KMS-11 (cell line): ENCODE measurements around the gene EEFSEC.

Source experiments
- H2AFZ ChIP-seq: fragments of 200-600 bp; sonication (generic); 2 replicates; pipeline ENCODE4 v1.6.1; 2016; ENCODE audit warnings: antibody characterized with exemption, mixed run types, low read depth
- H3K27ac ChIP-seq: fragments of 200-600 bp; sonication (generic); 2 replicates; pipeline ENCODE4 v1.6.1; 2016; ENCODE audit warnings: mild to moderate bottlenecking, mixed run types
- H3K27me3 ChIP-seq: fragments of 200-600 bp; sonication (generic); 2 replicates; pipeline ENCODE4 v1.6.1; 2017; ENCODE audit warnings: mild to moderate bottlenecking, low read depth, mixed run types, moderate library complexity; ENCODE audit not compliant: insufficient read depth
- H3K36me3 ChIP-seq: fragments of 200-600 bp; sonication (generic); 2 replicates; pipeline ENCODE4 v1.6.1; 2017; ENCODE audit warnings: mild to moderate bottlenecking, mixed run types; ENCODE audit not compliant: insufficient read depth
- H3K4me1 ChIP-seq: fragments of 200-600 bp; sonication (generic); 2 replicates; pipeline ENCODE4 v1.6.1; 2016; ENCODE audit warnings: mild to moderate bottlenecking, low read depth, mixed run types; ENCODE audit not compliant: poor library complexity, severe bottlenecking
- H3K4me2 ChIP-seq: fragments of 200-600 bp; sonication (generic); 2 replicates; pipeline ENCODE4 v1.7.0; 2016; ENCODE audit warnings: mild to moderate bottlenecking, mixed run types
- H3K4me3 ChIP-seq: fragments of 200-600 bp; sonication (generic); IDR thresholded peaks from 2 replicates; pipeline ENCODE4 v1.6.1; 2017; ENCODE audit warnings: low read depth, low read length, mixed read lengths; ENCODE audit not compliant: insufficient read depth
- H3K79me2 ChIP-seq: fragments of 200-600 bp; sonication (generic); 2 replicates; pipeline ENCODE4 v1.6.1; 2016; ENCODE audit warnings: low read depth, mixed run types; ENCODE audit not compliant: insufficient read depth
- H3K9ac ChIP-seq: fragments of 200-600 bp; sonication (generic); 2 replicates; pipeline ENCODE4 v1.6.1; 2016; ENCODE audit warnings: mild to moderate bottlenecking, mixed run types
- H4K20me1 ChIP-seq: fragments of 200-600 bp; sonication (generic); 2 replicates; pipeline ENCODE4 v1.6.1; 2016; ENCODE audit warnings: mild to moderate bottlenecking, mixed run types; ENCODE audit not compliant: insufficient read depth
- TF ChIP-seq, protein P1 (sequence below): fragments of 200-600 bp; sonication (generic); conservative IDR thresholded peaks from 2 replicates; pipeline ENCODE4 v1.6.1; 2017; ENCODE audit warnings: low read depth, mild to moderate bottlenecking, antibody characterized with exemption, low read length, moderate library complexity, mixed read lengths

The EEFSEC gene

DNA sequence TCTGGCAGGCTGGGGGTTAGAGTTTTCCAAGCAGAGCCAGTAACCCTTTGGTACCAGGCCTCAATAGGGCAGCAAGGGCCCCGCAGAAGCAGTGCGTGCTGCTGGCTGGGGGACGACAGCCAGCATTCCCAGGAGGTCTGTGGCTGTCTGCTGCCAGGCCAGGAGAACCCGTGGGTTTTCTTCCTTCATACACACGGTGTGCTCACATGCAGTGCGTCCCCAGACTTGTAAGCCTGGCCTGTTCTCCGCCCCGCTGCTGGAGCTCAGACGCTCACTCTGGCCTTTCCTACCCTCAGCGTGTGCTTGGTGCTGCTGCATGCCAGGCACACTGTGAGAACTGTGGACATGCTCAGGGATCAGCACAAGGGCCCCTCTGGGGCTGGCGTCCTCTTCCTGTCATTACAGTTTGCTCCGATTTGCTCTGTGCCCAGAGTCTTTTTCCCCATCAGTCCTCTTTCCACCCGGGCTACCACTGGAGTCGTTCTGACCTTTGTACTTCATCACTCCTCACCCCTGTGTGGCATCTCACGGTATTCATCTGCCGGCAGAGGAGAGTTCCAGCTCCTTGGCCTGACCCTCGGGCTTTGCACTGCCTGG, 163.9 kb downstream of the EEFSEC start:
- Histone ChIP-seq H3K79me2 (no peaks in the 10 kb centered on the region), H3K4me1 (no peaks in the 10 kb centered on the region), H3K9ac (no peak overlapping the region), H2AFZ (no peak overlapping the region), H3K4me2 (no peak overlapping the region), H3K36me3 (no peaks in the 10 kb centered on the region), H4K20me1 (no peaks in the 10 kb centered on the region), H3K4me3 (no peak overlapping the region), H3K27ac (no peak overlapping the region), H3K27me3 (no peaks in the 10 kb centered on the region)
- TF ChIP-seq, protein P1, sequence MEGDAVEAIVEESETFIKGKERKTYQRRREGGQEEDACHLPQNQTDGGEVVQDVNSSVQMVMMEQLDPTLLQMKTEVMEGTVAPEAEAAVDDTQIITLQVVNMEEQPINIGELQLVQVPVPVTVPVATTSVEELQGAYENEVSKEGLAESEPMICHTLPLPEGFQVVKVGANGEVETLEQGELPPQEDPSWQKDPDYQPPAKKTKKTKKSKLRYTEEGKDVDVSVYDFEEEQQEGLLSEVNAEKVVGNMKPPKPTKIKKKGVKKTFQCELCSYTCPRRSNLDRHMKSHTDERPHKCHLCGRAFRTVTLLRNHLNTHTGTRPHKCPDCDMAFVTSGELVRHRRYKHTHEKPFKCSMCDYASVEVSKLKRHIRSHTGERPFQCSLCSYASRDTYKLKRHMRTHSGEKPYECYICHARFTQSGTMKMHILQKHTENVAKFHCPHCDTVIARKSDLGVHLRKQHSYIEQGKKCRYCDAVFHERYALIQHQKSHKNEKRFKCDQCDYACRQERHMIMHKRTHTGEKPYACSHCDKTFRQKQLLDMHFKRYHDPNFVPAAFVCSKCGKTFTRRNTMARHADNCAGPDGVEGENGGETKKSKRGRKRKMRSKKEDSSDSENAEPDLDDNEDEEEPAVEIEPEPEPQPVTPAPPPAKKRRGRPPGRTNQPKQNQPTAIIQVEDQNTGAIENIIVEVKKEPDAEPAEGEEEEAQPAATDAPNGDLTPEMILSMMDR, result no peak

DNA sequence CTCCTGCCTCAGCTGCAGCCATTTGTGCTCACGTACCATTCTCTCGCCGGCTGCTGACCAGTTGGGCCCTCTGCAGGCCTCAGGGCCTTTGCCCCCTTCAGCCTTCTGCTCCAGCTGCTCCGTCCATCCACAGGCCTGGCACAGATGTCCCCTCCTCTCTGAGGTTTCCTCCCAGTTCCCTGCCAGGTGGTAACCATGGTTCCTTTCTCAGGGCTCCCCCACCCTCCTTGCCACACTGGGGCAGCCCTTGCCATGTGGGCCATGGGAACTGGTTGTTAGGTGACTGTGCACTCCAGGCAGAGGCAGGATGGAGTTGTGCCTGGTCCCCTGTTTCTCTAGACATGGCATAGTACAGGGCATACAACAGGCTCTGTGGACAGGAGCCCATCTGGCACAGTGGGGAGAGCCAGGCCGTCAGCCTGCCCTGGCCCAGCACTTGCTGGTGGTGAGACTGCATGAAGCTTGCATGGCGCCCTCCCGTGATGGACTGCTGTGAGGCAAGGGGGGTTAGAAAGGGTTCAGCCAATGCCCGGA, 164.5 kb downstream of the EEFSEC start:
- Histone ChIP-seq H3K27ac (no peak overlapping the region), H3K4me3 (no peak overlapping the region), H3K9ac (no peak overlapping the region), H2AFZ (no peak overlapping the region), H3K36me3 (no peaks in the 10 kb centered on the region), H3K79me2 (no peaks in the 10 kb centered on the region), H4K20me1 (no peaks in the 10 kb centered on the region), H3K4me1 (no peaks in the 10 kb centered on the region), H3K4me2 (no peak overlapping the region), H3K27me3 (no peaks in the 10 kb centered on the region)
- TF ChIP-seq, protein P1, result no peak

DNA sequence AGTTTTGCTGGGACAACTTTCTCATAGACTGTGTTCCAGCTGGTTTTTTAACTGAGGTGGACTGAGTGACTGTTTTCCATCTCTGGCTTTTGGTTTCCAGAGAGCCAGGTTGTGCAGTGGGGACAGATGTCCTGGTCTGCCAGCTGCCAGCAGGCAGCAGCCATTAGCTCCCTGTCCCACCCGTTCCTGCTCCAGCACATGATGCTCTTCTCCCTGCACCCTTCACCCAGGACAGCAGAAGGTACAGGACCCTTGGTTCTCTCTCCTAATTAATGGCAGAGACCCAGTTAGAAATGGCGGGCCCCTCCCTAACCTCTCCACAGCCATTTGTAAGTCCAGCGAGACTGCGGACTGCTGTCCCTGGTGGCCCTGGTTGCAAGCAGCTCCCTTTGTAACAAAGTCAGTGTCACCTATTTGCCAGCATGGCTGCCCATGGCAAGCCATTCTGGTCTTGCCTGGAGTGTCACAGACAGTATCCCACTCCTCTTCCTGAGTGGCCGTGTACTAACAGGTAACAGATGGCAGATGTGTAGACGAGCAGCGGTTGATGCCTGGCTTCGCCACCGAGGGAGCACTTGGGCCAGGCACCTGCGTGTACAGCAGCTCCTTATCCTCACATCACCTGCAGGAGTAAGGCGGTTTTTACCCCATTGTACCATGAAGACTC, 165.1 kb downstream of the EEFSEC start:
- no peaks in the 10 kb centered on the region for H3K27me3 ChIP-seq
- no peak overlapping the region for H3K9ac ChIP-seq
- TF ChIP-seq, protein P1, result no peak
- H3K79me2 ChIP-seq, result no peaks in the 10 kb centered on the region
- H3K4me1 ChIP-seq, result no peaks in the 10 kb centered on the region
- H3K36me3 ChIP-seq, result no peaks in the 10 kb centered on the region
- H3K27ac ChIP-seq, result no peak overlapping the region
- H3K4me3 ChIP-seq, result no peak overlapping the region
- no peak overlapping the region for H2AFZ ChIP-seq
- H4K20me1 ChIP-seq, result no peaks in the 10 kb centered on the region
- H3K4me2 ChIP-seq, result no peak overlapping the region

DNA sequence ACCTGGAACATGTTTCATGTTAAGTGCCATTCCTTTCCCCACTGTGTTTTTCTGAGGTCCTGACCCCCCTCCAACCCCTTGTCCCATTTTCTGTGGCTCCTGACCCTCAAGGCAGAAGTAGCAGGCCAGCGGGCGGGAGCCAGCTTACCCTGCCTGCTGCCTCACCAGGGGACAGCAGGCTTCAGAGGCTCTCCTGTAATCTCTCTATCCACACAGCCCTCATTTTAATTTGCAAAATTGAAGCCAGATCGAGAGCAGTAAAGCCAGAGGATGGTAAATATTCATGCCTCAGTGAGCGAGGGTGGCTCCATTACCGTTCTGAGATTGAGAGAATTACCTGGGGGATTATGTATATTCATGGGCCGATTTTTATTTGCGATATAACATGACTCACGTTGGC, 165.8 kb downstream of the EEFSEC start:
- no peaks in the 10 kb centered on the region for H3K36me3 ChIP-seq
- TF ChIP-seq, protein P1, result no peak
- H2AFZ ChIP-seq, result no peak overlapping the region
- no peaks in the 10 kb centered on the region for H3K4me1 ChIP-seq
- no peak overlapping the region for H3K4me2 ChIP-seq
- H3K4me3 ChIP-seq, result no peak overlapping the region
- H3K9ac ChIP-seq, result no peak overlapping the region
- no peaks in the 10 kb centered on the region for H4K20me1 ChIP-seq
- H3K79me2 ChIP-seq, result no peaks in the 10 kb centered on the region
- no peak overlapping the region for H3K27ac ChIP-seq
- H3K27me3 ChIP-seq, result no peaks in the 10 kb centered on the region
